SK-N-SH (cell line): ENCODE data around the gene TMEM231. TPM values are rescaled to one million over a fixed set of nuclear protein-coding genes. Genes with fewer than 3 reads are reported as not detected.

Experiments
- CTCF ChIA-PET: fragments of 300-600, 350-600 bp; formaldehyde crosslinking; extraction: SDS; loops from one replicate; lab custom pipeline; 2021; lab: Yijun Ruan, JAX
- POLR2A ChIA-PET: fragments of 350-600 bp; sonication (Branson Sonifier 250); formaldehyde crosslinking; extraction: SDS; loops from one replicate; lab custom pipeline; 2020; ENCODE audit warnings: antibody characterized with exemption, inconsistent platforms; lab: Yijun Ruan, JAX
- DNase-seq: peaks from one replicate; pipeline ENCODE4 v3.0.0; 2012
- H2AFZ ChIP-seq: fragments of 200-600 bp; sonication (generic); 2 replicates; pipeline ENCODE4 v1.8.1; 2016; ENCODE audit warnings: antibody characterized with exemption, mild to moderate bottlenecking, low read depth
- H3F3A ChIP-seq: fragments of 200-600 bp; sonication (generic); replicated peaks from 2 replicates; pipeline ENCODE3; 2016; ENCODE audit warnings: antibody characterized with exemption, mild to moderate bottlenecking; ENCODE audit not compliant: insufficient read depth
- H3K27ac ChIP-seq, 2 experiments: fragments of 200-500 bp in 1 of 2; fragments of 200-600 bp in 1 of 2; sonication (Bioruptor generic) in 1 of 2; sonication (generic), shearing (Covaris generic) in 1 of 2; 2 replicates each; pipeline versions ENCODE4 v1.5.1 to v1.6.1; 2014 to 2016; ENCODE audit warnings: low read depth in 2 of 2, inconsistent platforms in 1 of 2, low read length in 1 of 2, mild to moderate bottlenecking in 1 of 2, mixed read lengths in 1 of 2
- H3K27me3 ChIP-seq: fragments of 200-600 bp; sonication (generic), shearing (Covaris generic); 2 replicates; pipeline ENCODE4 v1.6.1; 2016; ENCODE audit warnings: mixed run types; ENCODE audit not compliant: insufficient read depth
- H3K36me3 ChIP-seq, 2 experiments: fragments of 200-500 bp in 1 of 2; fragments of 200-600 bp in 1 of 2; sonication (Bioruptor generic) in 1 of 2; sonication (generic) in 1 of 2; replicated peaks in 1 of 2; 2 replicates each; pipeline versions ENCODE3 to v1.5.1; 2014 to 2016; ENCODE audit warnings: low read length in 1 of 2, mild to moderate bottlenecking in 1 of 2; ENCODE audit not compliant: insufficient read depth in 2 of 2, control insufficient read depth in 1 of 2
- H3K4me1 ChIP-seq, 2 experiments: fragments of 200-500 bp in 1 of 2; fragments of 200-600 bp in 1 of 2; sonication (Bioruptor generic) in 1 of 2; sonication (generic), shearing (Covaris generic) in 1 of 2; 2 replicates each; pipeline versions ENCODE4 v1.5.1 to v1.6.1; 2014 to 2016; ENCODE audit warnings: low read depth in 1 of 2, low read length in 1 of 2, mixed run types in 1 of 2; ENCODE audit not compliant: insufficient read depth in 2 of 2, control insufficient read depth in 1 of 2
- H3K4me2 ChIP-seq: fragments of 200-600 bp; sonication (generic), shearing (Covaris generic); 2 replicates; pipeline ENCODE4 v1.6.1; 2017; ENCODE audit warnings: mixed run types
- H3K4me3 ChIP-seq, 2 experiments: fragments of 200-500 bp in 1 of 2; fragments of 200-600 bp in 1 of 2; sonication (Bioruptor generic) in 1 of 2; sonication (generic), shearing (Covaris generic) in 1 of 2; 2 replicates each; pipeline versions ENCODE4 v1.5.1 to v1.8.1; 2014 to 2016; ENCODE audit warnings: low read depth in 2 of 2, inconsistent platforms in 1 of 2, low read length in 1 of 2, mild to moderate bottlenecking in 1 of 2, mixed read lengths in 1 of 2, moderate library complexity in 1 of 2
- H3K79me2 ChIP-seq: fragments of 200-600 bp; sonication (generic); 2 replicates; pipeline ENCODE4 v1.8.1; 2017; ENCODE audit warnings: mild to moderate bottlenecking; ENCODE audit not compliant: insufficient read depth
- H3K9ac ChIP-seq: fragments of 200-600 bp; sonication (generic); 2 replicates; pipeline ENCODE4 v1.6.1; 2017; ENCODE audit warnings: mixed run types
- H3K9me2 ChIP-seq: fragments of 200-600 bp; sonication (generic); 2 replicates; pipeline ENCODE4 v1.6.1; 2017; ENCODE audit warnings: mixed run types
- H3K9me3 ChIP-seq: fragments of 200-600 bp; sonication (generic); 2 replicates; pipeline ENCODE4 v1.6.1; 2017; ENCODE audit warnings: mixed run types, mild to moderate bottlenecking, moderate library complexity
- H4K20me1 ChIP-seq: fragments of 200-600 bp; sonication (generic); 2 replicates; pipeline ENCODE4 v1.6.1; 2017; ENCODE audit warnings: mild to moderate bottlenecking, mixed run types; ENCODE audit not compliant: insufficient read depth
- RXRA ChIP-seq: IDR thresholded peaks from 2 replicates; pipeline ENCODE4 v1.4.0; 2012; ENCODE audit warnings: low read depth, mild to moderate bottlenecking, borderline replicate concordance
- YY1 ChIP-seq: IDR thresholded peaks from 2 replicates; pipeline ENCODE4 v1.4.0; 2012; ENCODE audit warnings: low read depth, mild to moderate bottlenecking
- WGBS: methylation state at CpG from one replicate; pipeline ENCODE4 v1.1.6; 2017; ENCODE audit warnings: low lambda C conversion rate; 5-methylcytosine and 5-hydroxymethylcytosine counted together
- polyA plus RNA-seq, 3 experiments: library from polyadenylated mRNA; depleted of rRNA; stranded (reverse); fragments of >200 nt; gene quantifications; 2 replicates each; pipeline ENCODE4 v1.2.3, GENCODE V29; 2012
- TF ChIP-seq, protein P1 (sequence below): IDR thresholded peaks from 2 replicates; pipeline ENCODE4 v1.4.0; 2012; ENCODE audit warnings: low read depth, borderline replicate concordance
- TF ChIP-seq, protein P2 (sequence below): IDR thresholded peaks from 2 replicates; pipeline ENCODE4 v1.6.1; 2012; ENCODE audit warnings: mild to moderate bottlenecking, low read depth, low read length, moderate library complexity

The TMEM231 gene
- polyA plus RNA-seq, 1 of the 3 experiments (the other 2 are of a cell fraction): 18.1 TPM

DNA sequence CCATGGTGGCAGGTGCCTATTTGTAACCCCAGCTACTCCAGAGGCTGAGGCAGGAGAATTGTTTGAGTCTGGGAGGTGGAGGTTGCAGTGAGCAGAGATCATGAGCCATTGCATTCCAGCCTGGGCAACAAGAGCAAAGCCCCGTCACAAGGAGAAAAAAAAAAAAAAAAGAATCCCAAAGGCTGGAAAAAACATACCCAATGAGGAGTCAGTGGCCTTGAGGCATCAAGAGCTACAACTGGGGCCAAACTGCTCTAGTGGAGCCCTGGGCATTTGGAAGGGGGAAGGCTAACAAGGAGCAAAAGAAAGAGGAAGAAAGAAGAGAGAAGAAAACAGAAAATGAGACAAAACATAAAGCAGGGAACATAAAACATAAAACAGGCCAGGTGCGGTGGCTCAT, 67.7 kb downstream of the TMEM231 start:
- DNase-seq: no peak
- no peaks in the 10 kb centered on the region for H3K36me3 ChIP-seq
- H2AFZ ChIP-seq: no peak overlapping the region
- 92% methylated on average over 2 of the region's 2 CpGs for WGBS
- ChIA-PET POLR2A (no interaction called here), CTCF (interaction anchor here (1.2 kb wide), 1 partner anchor 9 kb away, joined by 3 read pairs; no protein-coding TSS in a partner anchor)
- H4K20me1 ChIP-seq: no peaks in the 10 kb centered on the region
- H3K4me1 ChIP-seq: peaks cover 0 to 7% of the 10 kb centered on the region in 2 experiments; a peak in 1 of 4 replicates
- H3K9ac ChIP-seq: no peak overlapping the region
- H3K4me2 ChIP-seq: no peak overlapping the region
- no peaks in the 10 kb centered on the region for H3F3A ChIP-seq
- H3K9me3 ChIP-seq: no peaks in the 10 kb centered on the region
- TF ChIP-seq RXRA: no peak
- TF ChIP-seq, protein P1, sequence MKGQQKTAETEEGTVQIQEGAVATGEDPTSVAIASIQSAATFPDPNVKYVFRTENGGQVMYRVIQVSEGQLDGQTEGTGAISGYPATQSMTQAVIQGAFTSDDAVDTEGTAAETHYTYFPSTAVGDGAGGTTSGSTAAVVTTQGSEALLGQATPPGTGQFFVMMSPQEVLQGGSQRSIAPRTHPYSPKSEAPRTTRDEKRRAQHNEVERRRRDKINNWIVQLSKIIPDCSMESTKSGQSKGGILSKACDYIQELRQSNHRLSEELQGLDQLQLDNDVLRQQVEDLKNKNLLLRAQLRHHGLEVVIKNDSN: no peak
- TF ChIP-seq, protein P2, sequence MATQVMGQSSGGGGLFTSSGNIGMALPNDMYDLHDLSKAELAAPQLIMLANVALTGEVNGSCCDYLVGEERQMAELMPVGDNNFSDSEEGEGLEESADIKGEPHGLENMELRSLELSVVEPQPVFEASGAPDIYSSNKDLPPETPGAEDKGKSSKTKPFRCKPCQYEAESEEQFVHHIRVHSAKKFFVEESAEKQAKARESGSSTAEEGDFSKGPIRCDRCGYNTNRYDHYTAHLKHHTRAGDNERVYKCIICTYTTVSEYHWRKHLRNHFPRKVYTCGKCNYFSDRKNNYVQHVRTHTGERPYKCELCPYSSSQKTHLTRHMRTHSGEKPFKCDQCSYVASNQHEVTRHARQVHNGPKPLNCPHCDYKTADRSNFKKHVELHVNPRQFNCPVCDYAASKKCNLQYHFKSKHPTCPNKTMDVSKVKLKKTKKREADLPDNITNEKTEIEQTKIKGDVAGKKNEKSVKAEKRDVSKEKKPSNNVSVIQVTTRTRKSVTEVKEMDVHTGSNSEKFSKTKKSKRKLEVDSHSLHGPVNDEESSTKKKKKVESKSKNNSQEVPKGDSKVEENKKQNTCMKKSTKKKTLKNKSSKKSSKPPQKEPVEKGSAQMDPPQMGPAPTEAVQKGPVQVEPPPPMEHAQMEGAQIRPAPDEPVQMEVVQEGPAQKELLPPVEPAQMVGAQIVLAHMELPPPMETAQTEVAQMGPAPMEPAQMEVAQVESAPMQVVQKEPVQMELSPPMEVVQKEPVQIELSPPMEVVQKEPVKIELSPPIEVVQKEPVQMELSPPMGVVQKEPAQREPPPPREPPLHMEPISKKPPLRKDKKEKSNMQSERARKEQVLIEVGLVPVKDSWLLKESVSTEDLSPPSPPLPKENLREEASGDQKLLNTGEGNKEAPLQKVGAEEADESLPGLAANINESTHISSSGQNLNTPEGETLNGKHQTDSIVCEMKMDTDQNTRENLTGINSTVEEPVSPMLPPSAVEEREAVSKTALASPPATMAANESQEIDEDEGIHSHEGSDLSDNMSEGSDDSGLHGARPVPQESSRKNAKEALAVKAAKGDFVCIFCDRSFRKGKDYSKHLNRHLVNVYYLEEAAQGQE: no peak
- no peak for TF ChIP-seq YY1
- no peaks in the 10 kb centered on the region for H3K79me2 ChIP-seq
- H3K27ac ChIP-seq: no peak overlapping the region
- H3K4me3 ChIP-seq: no peak overlapping the region
- no peaks in the 10 kb centered on the region for H3K9me2 ChIP-seq
- no peaks in the 10 kb centered on the region for H3K27me3 ChIP-seq

Other genes starting within 250 kb of the TMEM231 start
- 37.9 and 46.0 TPM in 2 replicates for gene CFDP1, start 122.7 kb downstream of the TMEM231 start, polyA plus RNA-seq (2012; rRNA removed)
- 9.2 and 11.0 TPM in 2 replicates for gene TMEM170A, start 91.6 kb downstream of the TMEM231 start, polyA plus RNA-seq (2012; rRNA removed)
- 0.26 and 0.30 TPM in 2 replicates for gene CHST6, start 60.8 kb downstream of the TMEM231 start, polyA plus RNA-seq (2012; rRNA removed)
- gene CHST5, start 20.1 kb downstream of the TMEM231 start, polyA plus RNA-seq (2012; rRNA removed): 0.18 and 0.49 TPM in 2 replicates
- gene GABARAPL2, start 10.1 kb upstream of the TMEM231 start, polyA plus RNA-seq (2012; rRNA removed): 135 and 143 TPM in 2 replicates
- 51.1 and 67.7 TPM in 2 replicates for gene ADAT1, start 67.0 kb upstream of the TMEM231 start, polyA plus RNA-seq (2012; rRNA removed)
- gene KARS1, start 91.4 kb upstream of the TMEM231 start, polyA plus RNA-seq (2012; rRNA removed): 134 and 148 TPM in 2 replicates
- gene TERF2IP, start 91.5 kb upstream of the TMEM231 start, polyA plus RNA-seq (2012; rRNA removed): 31.6 and 32.0 TPM in 2 replicates
- gene CPHXL2, start 120.8 kb upstream of the TMEM231 start, polyA plus RNA-seq (2012; rRNA removed): not detected in 2 replicates
- gene DUXB, start 145.2 kb upstream of the TMEM231 start, polyA plus RNA-seq (2012; rRNA removed): not detected in 2 replicates
- gene CPHXL, start 170.2 kb upstream of the TMEM231 start, polyA plus RNA-seq (2012; rRNA removed): not detected in 2 replicates